H1 (cell line): ENCODE data around the gene ZNF786. TPM values are rescaled to one million over a fixed set of nuclear protein-coding genes. Genes with fewer than 3 reads are reported as not detected.

Experiments used
- CTCF ChIA-PET: fragments of 300-600 bp; sonication (Branson Sonifier 250); formaldehyde crosslinking; loops from one replicate; lab custom pipeline; 2021; ENCODE audit not compliant: partially characterized antibody; lab: Charles Lee
- POLR2A ChIA-PET: fragments of 300-600 bp; sonication (Branson Sonifier 250); formaldehyde crosslinking; loops from one replicate; lab custom pipeline; 2021; ENCODE audit warnings: inconsistent platforms; ENCODE audit not compliant: partially characterized antibody; lab: Charles Lee
- DNase-seq, 2 experiments: peaks; one replicate each; pipeline versions ENCODE4 v3.0.0 to v3.0.0-alpha.2; 2010 to 2022; ENCODE audit warnings: low spot score in 2 of 2, low read depth in 1 of 2, mixed read lengths in 1 of 2
- FAIRE-seq: peaks from 2 replicates; lab custom pipeline; 2011; peaks lifted over from hg19 to GRCh38; lab: Jason Lieb, UNC
- H2AFZ ChIP-seq: 2 replicates; pipeline ENCODE4 v1.8.1; 2012; ENCODE audit warnings: low read length, inconsistent platforms
- H2AK5ac ChIP-seq: 2 replicates; pipeline ENCODE4 v1.6.1; 2013; ENCODE audit warnings: low read depth, low read length
- H2BK120ac ChIP-seq: replicated peaks from 2 replicates; pipeline ENCODE3; 2013; ENCODE audit warnings: low read depth, low read length, inconsistent platforms
- H2BK12ac ChIP-seq: 2 replicates; pipeline ENCODE4 v1.6.1; 2013; ENCODE audit warnings: low read depth, low read length
- H2BK15ac ChIP-seq: 2 replicates; pipeline ENCODE4 v1.6.1; 2013; ENCODE audit warnings: low read length
- H2BK20ac ChIP-seq: 2 replicates; pipeline ENCODE4 v1.6.1; 2013; ENCODE audit warnings: low read length
- H2BK5ac ChIP-seq: 2 replicates; pipeline ENCODE4 v1.6.1; 2013; ENCODE audit warnings: low read depth, low read length
- H3K14ac ChIP-seq: 2 replicates; pipeline ENCODE4 v1.6.1; 2013; ENCODE audit warnings: inconsistent platforms; ENCODE audit not compliant: insufficient read length
- H3K18ac ChIP-seq: 2 replicates; pipeline ENCODE4 v1.6.1; 2013; ENCODE audit warnings: low read length; ENCODE audit errors: extremely low read depth
- H3K23ac ChIP-seq: 2 replicates; pipeline ENCODE4 v1.6.1; 2013; ENCODE audit warnings: inconsistent platforms; ENCODE audit not compliant: insufficient read length
- H3K23me2 ChIP-seq: 2 replicates; pipeline ENCODE4 v1.6.1; 2013; ENCODE audit warnings: low read depth, low read length
- H3K27ac ChIP-seq: 2 replicates; pipeline ENCODE4 v1.6.1; 2011; ENCODE audit warnings: low read depth, low read length, inconsistent platforms
- H3K27me3 ChIP-seq, 4 experiments: replicated peaks in 1 of 4; 1 replicate in 1 of 4; 2 replicates in 3 of 4; pipeline versions ENCODE4 v1.6.1 to v1.8.1; 2011 to 2013; ENCODE audit warnings: low read length in 3 of 4, mild to moderate bottlenecking in 3 of 4, inconsistent platforms in 2 of 4, mixed read lengths in 2 of 4, moderate library complexity in 1 of 4; ENCODE audit not compliant: control insufficient read depth in 3 of 4, insufficient read depth in 3 of 4; ENCODE audit errors: extremely low read depth in 1 of 4
- H3K36me3 ChIP-seq, 4 experiments: 2 replicates each; pipeline versions ENCODE4 v1.6.1 to v1.8.1; 2011 to 2013; ENCODE audit warnings: mild to moderate bottlenecking in 4 of 4, low read length in 3 of 4, moderate library complexity in 2 of 4, control low read depth in 1 of 4, inconsistent platforms in 1 of 4; ENCODE audit not compliant: insufficient read depth in 4 of 4, control insufficient read depth in 2 of 4
- H3K4ac ChIP-seq: replicated peaks from 2 replicates; pipeline ENCODE3; 2013; ENCODE audit warnings: low read length, low read depth, mixed read lengths, inconsistent platforms; ENCODE audit not compliant: insufficient read length
- H3K4me1 ChIP-seq, 4 experiments: replicated peaks in 1 of 4; 1 replicate in 1 of 4; 2 replicates in 3 of 4; pipeline versions ENCODE4 v1.6.1 to v1.8.1; 2011 to 2013; ENCODE audit warnings: low read length in 3 of 4, inconsistent platforms in 2 of 4, mixed read lengths in 1 of 4; ENCODE audit not compliant: insufficient read depth in 4 of 4, control insufficient read depth in 3 of 4
- H3K4me2 ChIP-seq, 2 experiments: 2 replicates each; pipeline versions ENCODE4 v1.6.1 to v1.8.1; 2011 to 2013; ENCODE audit warnings: low read depth in 2 of 2, low read length in 2 of 2, control low read depth in 1 of 2, inconsistent platforms in 1 of 2, mild to moderate bottlenecking in 1 of 2; ENCODE audit not compliant: insufficient read depth in 1 of 2
- H3K4me3 ChIP-seq, 4 experiments: fragments of 200-600, 300-600 bp in 1 of 4; sonication (generic), shearing (Covaris generic), sonication (Bioruptor Twin) in 1 of 4; 2 replicates each; pipeline versions ENCODE4 v1.5.1 to v1.8.1; 2011 to 2016; ENCODE audit warnings: low read length in 4 of 4, low read depth in 3 of 4, control low read depth in 2 of 4, inconsistent platforms in 2 of 4, mild to moderate bottlenecking in 2 of 4, mixed read lengths in 1 of 4, moderate library complexity in 1 of 4; ENCODE audit not compliant: insufficient read depth in 2 of 4; ENCODE audit errors: extremely low read depth in 1 of 4
- H3K56ac ChIP-seq: replicated peaks from 2 replicates; pipeline ENCODE3; 2013; ENCODE audit warnings: low read depth, mild to moderate bottlenecking, mixed read lengths, low read length, inconsistent platforms; ENCODE audit not compliant: insufficient read length
- H3K79me1 ChIP-seq: 2 replicates; pipeline ENCODE4 v1.6.1; 2013; ENCODE audit warnings: low read depth, low read length, control low read depth
- H3K79me2 ChIP-seq, 2 experiments: 2 replicates each; pipeline versions ENCODE4 v1.6.1 to v1.8.1; 2012 to 2013; ENCODE audit warnings: low read length in 2 of 2, mild to moderate bottlenecking in 2 of 2, inconsistent platforms in 1 of 2; ENCODE audit not compliant: insufficient read depth in 2 of 2, control insufficient read depth in 1 of 2
- H3K9ac ChIP-seq, 4 experiments: replicated peaks in 1 of 4; 1 replicate in 1 of 4; 2 replicates in 3 of 4; pipeline versions ENCODE4 v1.6.1 to v1.8.1; 2011 to 2013; ENCODE audit warnings: low read depth in 3 of 4, low read length in 3 of 4, control low read depth in 2 of 4, mild to moderate bottlenecking in 2 of 4, moderate library complexity in 2 of 4, inconsistent platforms in 1 of 4; ENCODE audit errors: extremely low read depth in 1 of 4
- H3K9me3 ChIP-seq, 2 experiments: 2 replicates each; pipeline versions ENCODE4 v1.6.1 to v1.8.1; 2012 to 2013; ENCODE audit warnings: mild to moderate bottlenecking in 2 of 2, moderate library complexity in 2 of 2, control low read depth in 1 of 2, inconsistent platforms in 1 of 2, low read depth in 1 of 2, low read length in 1 of 2, mixed read lengths in 1 of 2; ENCODE audit not compliant: insufficient read depth in 2 of 2
- H4K20me1 ChIP-seq, 2 experiments: replicated peaks in 1 of 2; 2 replicates each; pipeline versions ENCODE3 to v1.8.1; 2011 to 2013; ENCODE audit warnings: inconsistent platforms in 2 of 2, low read length in 2 of 2, mild to moderate bottlenecking in 1 of 2; ENCODE audit not compliant: insufficient read depth in 2 of 2, control insufficient read depth in 1 of 2
- H4K5ac ChIP-seq: 2 replicates; pipeline ENCODE4 v1.6.1; 2013; ENCODE audit warnings: low read length, low read depth, mixed read lengths, inconsistent platforms; ENCODE audit not compliant: insufficient read length
- H4K8ac ChIP-seq: 2 replicates; pipeline ENCODE4 v1.8.0; 2013; ENCODE audit warnings: mild to moderate bottlenecking, moderate library complexity, low read length, inconsistent platforms; ENCODE audit not compliant: insufficient read depth; ENCODE audit errors: extremely low read depth
- H4K91ac ChIP-seq: replicated peaks from 2 replicates; pipeline ENCODE3; 2013; ENCODE audit warnings: low read length, mixed read lengths, inconsistent platforms; ENCODE audit not compliant: insufficient read length
- CTBP2 ChIP-seq: IDR thresholded peaks from 2 replicates; pipeline ENCODE4 v1.7.0; 2011; ENCODE audit warnings: borderline replicate concordance, mild to moderate bottlenecking, moderate library complexity, mixed read lengths, low read length; ENCODE audit not compliant: insufficient read depth, insufficient read length
- EGR1 ChIP-seq: IDR thresholded peaks from 2 replicates; pipeline ENCODE4 v1.6.1; 2011; ENCODE audit warnings: low read depth, low read length, borderline replicate concordance
- JUND ChIP-seq: IDR thresholded peaks from 2 replicates; pipeline ENCODE4 v1.6.1; 2011; ENCODE audit warnings: mild to moderate bottlenecking, improper control_type of control experiment, low read length
- KDM4A ChIP-seq: IDR thresholded peaks from one replicate; pipeline ENCODE4 v1.7.1; 2012; ENCODE audit warnings: low read depth, mild to moderate bottlenecking, moderate library complexity, low read length, inconsistent platforms; ENCODE audit not compliant: severe bottlenecking
- MAX ChIP-seq: IDR thresholded peaks from 2 replicates; pipeline ENCODE4 v1.6.1; 2012; ENCODE audit warnings: inconsistent platforms
- NRF1 ChIP-seq: IDR thresholded peaks from 2 replicates; pipeline ENCODE4 v1.6.1; 2011; ENCODE audit warnings: mild to moderate bottlenecking, low read depth, low read length, improper control_type of control experiment
- SP1 ChIP-seq: IDR thresholded peaks from 2 replicates; pipeline ENCODE4 v1.6.1; 2011; ENCODE audit warnings: low read depth, low read length
- TEAD4 ChIP-seq: IDR thresholded peaks from 2 replicates; pipeline ENCODE4 v1.6.1; 2012; ENCODE audit warnings: low read depth, low read length, inconsistent platforms, mixed read lengths
- ZNF274 ChIP-seq: IDR thresholded peaks from 2 replicates; pipeline ENCODE4 v1.7.0; 2012; ENCODE audit warnings: low read length, borderline replicate concordance; ENCODE audit errors: extremely low read depth
- WGBS, 2 experiments: shearing (Covaris generic) in 1 of 2; methylation state at CpG; one replicate each; pipeline versions ENCODE4 v1.1.6 to v1.1.7; 2013 to 2015; ENCODE audit warnings: low lambda C conversion rate in 2 of 2, mixed read lengths in 2 of 2, inconsistent platforms in 1 of 2, low coverage in 1 of 2, missing lambda C conversion rate in 1 of 2; ENCODE audit not compliant: insufficient replicate concordance in 2 of 2, insufficient coverage in 1 of 2, insufficient read length in 1 of 2; ENCODE audit errors: extremely low coverage in 1 of 2, missing lambda C conversion rate in 1 of 2; 5-methylcytosine and 5-hydroxymethylcytosine counted together
- polyA plus RNA-seq, 7 experiments: library from polyadenylated mRNA; depleted of rRNA in 3 of 7; stranded (reverse) in 5 of 7; unstranded in 2 of 7; fragments of >200 nt in 5 of 7; fragments of 200-250 nt in 2 of 7; gene quantifications; 1 replicate in 5 of 7; 2 replicates in 1 of 7; 4 replicates in 1 of 7; pipeline versions ENCODE4 v1.2.1 to v1.2.3, GENCODE V29; 2011 to 2013; ENCODE audit warnings: missing spikeins in 2 of 7, mixed read lengths in 2 of 7
- total RNA-seq: library from RNA; stranded (reverse); fragmentation: NEBNext Ultra II Directional; extraction: Animal tissue kit (Norgen Biotek cat#: 25700); gene quantifications from 2 replicates; pipeline ENCODE4 v1.2.1, GENCODE V29; 2021
- TF ChIP-seq, protein P1 (sequence below): IDR thresholded peaks from 2 replicates; pipeline ENCODE4 v1.6.1; 2011; ENCODE audit warnings: low read length, improper control_type of control experiment
- TF ChIP-seq, protein P2 (sequence below): IDR thresholded peaks from 2 replicates; pipeline ENCODE4 v1.6.1; 2012; ENCODE audit warnings: inconsistent platforms

The ZNF786 gene
- total and polyA plus RNA-seq, 2 of the 8 experiments (the other 6 are each of a cell fraction or from before 2014, with no cell fraction given): 7.7 to 16.3 TPM

- Histone ChIP-seq H2BK12ac (0 out of 2 replicates have a peak overlapping the region, but pooled peaks have one; percentile 21), H3K23me2 (no peaks in the 10 kb centered on the region; the same call in 1 of the 2 replicates), H4K91ac (no peak overlapping the region), H2BK15ac (no peak overlapping the region), H4K8ac (no peak overlapping the region), H3K36me3 (no peaks in the 10 kb centered on the region), H2AK5ac (no peak overlapping the region), H2BK20ac (no peak overlapping the region; the same call in 1 of the 2 replicates), H2BK120ac (no peak overlapping the region), H3K56ac (no peak overlapping the region), H3K4me3 (no peak overlapping the region), H3K79me2 (no peaks in the 10 kb centered on the region), H3K9ac (no peak overlapping the region), H3K27me3 (no peaks in the 10 kb centered on the region), H3K4ac (no peak overlapping the region), H3K4me1 (peaks cover 0 to 2% (median under 1%) of the 10 kb centered on the region in 4 experiments; a peak in 2 of 7 replicates), H4K20me1 (no peaks in the 10 kb centered on the region), H3K27ac (no peak overlapping the region), H3K18ac (no peak overlapping the region), H2AFZ (no peak overlapping the region), H3K79me1 (no peaks in the 10 kb centered on the region), H3K23ac (no peak overlapping the region), H4K5ac (no peak overlapping the region), H2BK5ac (peak overlapping the region; percentile 39; the same call in 1 of the 2 replicates), H3K9me3 (no peaks in the 10 kb centered on the region), H3K4me2 (no peak overlapping the region), H3K14ac (no peak overlapping the region)
- CTCF ChIA-PET: interaction anchor here (0.7 to 2.1 kb wide), 7 partner anchors 24 to 92 kb away, joined by 3 to 8 read pairs (median 4); partner anchors contain the start of gene ZNF398
- WGBS, 2 experiments: 87% methylated on average over 4 of the region's 4 CpGs; no CpG with 5 or more reads in 1 of the 2 experiments
- POLR2A ChIA-PET: interaction anchor here (1.0 to 3.7 kb wide), 5 partner anchors 14 to 55 kb away, joined by 3 to 20 read pairs (median 4); partner anchors contain the start of gene ZNF425
- DNase-seq (no peak), FAIRE-seq (no peak)
- TF ChIP-seq, protein P1, sequence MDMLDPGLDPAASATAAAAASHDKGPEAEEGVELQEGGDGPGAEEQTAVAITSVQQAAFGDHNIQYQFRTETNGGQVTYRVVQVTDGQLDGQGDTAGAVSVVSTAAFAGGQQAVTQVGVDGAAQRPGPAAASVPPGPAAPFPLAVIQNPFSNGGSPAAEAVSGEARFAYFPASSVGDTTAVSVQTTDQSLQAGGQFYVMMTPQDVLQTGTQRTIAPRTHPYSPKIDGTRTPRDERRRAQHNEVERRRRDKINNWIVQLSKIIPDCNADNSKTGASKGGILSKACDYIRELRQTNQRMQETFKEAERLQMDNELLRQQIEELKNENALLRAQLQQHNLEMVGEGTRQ: no peak
- TF ChIP-seq CTBP2 (no peak), NRF1 (no peak), MAX (no peak), ZNF274 (no peak), JUND (no peak), KDM4A (no peak), EGR1 (no peak), SP1 (peak; percentile 31; the same call in 1 of the 2 replicates), TEAD4 (peak; percentile 68)
- TF ChIP-seq, protein P2, sequence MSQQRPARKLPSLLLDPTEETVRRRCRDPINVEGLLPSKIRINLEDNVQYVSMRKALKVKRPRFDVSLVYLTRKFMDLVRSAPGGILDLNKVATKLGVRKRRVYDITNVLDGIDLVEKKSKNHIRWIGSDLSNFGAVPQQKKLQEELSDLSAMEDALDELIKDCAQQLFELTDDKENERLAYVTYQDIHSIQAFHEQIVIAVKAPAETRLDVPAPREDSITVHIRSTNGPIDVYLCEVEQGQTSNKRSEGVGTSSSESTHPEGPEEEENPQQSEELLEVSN: no peak
Observed at GRCh38 chr7:149097088-149097487, 6.6 kb upstream of the ZNF786 start.
